GM21367 (cell line): ENCODE results near the gene SEC31B.

Experiments
- ATAC-seq: cut with Tn5 transposase; IDR thresholded peaks from one replicate; pipeline ENCODE4 v1.9.1; 2021; ENCODE audit not compliant: unreplicated experiment

Gene SEC31B

GRCh38 chr10:100519311-100520051 lies at the start of gene SEC31B:
SEC31B (minus strand) TSS chr10:100519861; CDS start chr10:100516952, 2,909 bp downstream.
- no peak for ATAC-seq

- ATAC-seq: no peak
These were observed 49.3 kb upstream of the SEC31B start for GRCh38 chr10:100568912-100569311.

GRCh38 chr10:100567826-100568225 lies 48.2 kb upstream of the SEC31B start:
- no peak for ATAC-seq

- no peak for ATAC-seq
These were observed 47.6 kb upstream of the SEC31B start for GRCh38 chr10:100567249-100567648.

- no peak for ATAC-seq
These were observed 46.9 kb upstream of the SEC31B start for GRCh38 chr10:100566561-100566960.

GRCh38 chr10:100565206-100565985 lies 45.7 kb upstream of the SEC31B start:
- ATAC-seq: no peak

- ATAC-seq: no peak
These were observed 42.5 kb upstream of the SEC31B start for GRCh38 chr10:100562008-100562672.

GRCh38 chr10:100561005-100561404 lies 41.3 kb upstream of the SEC31B start:
- no peak for ATAC-seq

GRCh38 chr10:100560248-100560647 lies 40.6 kb upstream of the SEC31B start:
- no peak for ATAC-seq

- ATAC-seq: no peak
These were observed 35.2 kb upstream of the SEC31B start for GRCh38 chr10:100554902-100555301.

- no peak for ATAC-seq
These were observed 34.3 kb upstream of the SEC31B start for GRCh38 chr10:100553929-100554328.

- no peak for ATAC-seq
These were observed 32.1 kb upstream of the SEC31B start for GRCh38 chr10:100551738-100552137.

GRCh38 chr10:100551196-100551595 lies 31.5 kb upstream of the SEC31B start:
- ATAC-seq: no peak

GRCh38 chr10:100544950-100545349 lies 25.3 kb upstream of the SEC31B start:
- no peak for ATAC-seq

- ATAC-seq: no peak
These were observed 17.8 kb upstream of the SEC31B start for GRCh38 chr10:100537475-100537874.

GRCh38 chr10:100535715-100536353 lies 16.2 kb upstream of the SEC31B start, which contains the start of gene HIF1AN:
HIF1AN (plus strand) TSS chr10:100535943; CDS start chr10:100535959, 16 bp downstream.
- ATAC-seq: peak; percentile 92

- peak; percentile 10 for ATAC-seq
These were observed 15.7 kb upstream of the SEC31B start for GRCh38 chr10:100535338-100535714.

GRCh38 chr10:100534726-100535125 lies 15.1 kb upstream of the SEC31B start:
- ATAC-seq: no peak

GRCh38 chr10:100531761-100532160 lies 12.1 kb upstream of the SEC31B start:
- no peak for ATAC-seq

- ATAC-seq: peak; percentile 45
These were observed 10.0 kb upstream of the SEC31B start, which contains the start of gene NDUFB8 for GRCh38 chr10:100529475-100530298. NDUFB8 (minus strand) TSS chr10:100529871; CDS start chr10:100529851, 20 bp downstream.
